GM12891 (cell line): ENCODE measurements around the gene SYNPO2. TPM values are rescaled to one million over a fixed set of nuclear protein-coding genes. Genes with fewer than 3 reads are reported as not detected.

Experiments used
- DNase-seq: peaks from one replicate; pipeline ENCODE4 v3.0.0; 2011; ENCODE audit warnings: low spot score; ENCODE audit not compliant: insufficient read length
- FAIRE-seq: peaks from 2 replicates; lab custom pipeline; 2011; peaks lifted over from hg19 to GRCh38; lab: Jason Lieb, UNC
- PAX5 ChIP-seq: IDR thresholded peaks from 2 replicates; pipeline ENCODE4 v1.6.1; 2011; ENCODE audit warnings: low read length, moderate library complexity, mild to moderate bottlenecking; ENCODE audit not compliant: insufficient read depth, severe bottlenecking
- POLR2A ChIP-seq: IDR thresholded peaks from 2 replicates; pipeline ENCODE4 v1.6.1; 2011; ENCODE audit warnings: low read depth, low read length, control low read depth
- POLR2AphosphoS5 ChIP-seq: IDR thresholded peaks from 2 replicates; pipeline ENCODE4 v1.6.1; 2011; ENCODE audit warnings: low read depth, low read length, control low read depth
- POU2F2 ChIP-seq: IDR thresholded peaks from 2 replicates; pipeline ENCODE4 v1.6.1; 2011; ENCODE audit warnings: low read depth, mild to moderate bottlenecking, control low read depth, low read length, moderate library complexity
- SPI1 ChIP-seq: IDR thresholded peaks from 2 replicates; pipeline ENCODE4 v1.6.1; 2011; ENCODE audit warnings: low read depth, low read length, control low read depth
- TAF1 ChIP-seq: IDR thresholded peaks from 2 replicates; pipeline ENCODE4 v1.6.1; 2011; ENCODE audit warnings: low read depth, low read length, control low read depth
- polyA plus RNA-seq: library from polyadenylated mRNA; unstranded; fragments of >200 nt; gene quantifications from one replicate; pipeline ENCODE4 v1.2.1, GENCODE V29; 2012; ENCODE audit warnings: low read depth, missing spikeins, inconsistent platforms; ENCODE audit not compliant: missing spikeins

SYNPO2 gene, protein sequence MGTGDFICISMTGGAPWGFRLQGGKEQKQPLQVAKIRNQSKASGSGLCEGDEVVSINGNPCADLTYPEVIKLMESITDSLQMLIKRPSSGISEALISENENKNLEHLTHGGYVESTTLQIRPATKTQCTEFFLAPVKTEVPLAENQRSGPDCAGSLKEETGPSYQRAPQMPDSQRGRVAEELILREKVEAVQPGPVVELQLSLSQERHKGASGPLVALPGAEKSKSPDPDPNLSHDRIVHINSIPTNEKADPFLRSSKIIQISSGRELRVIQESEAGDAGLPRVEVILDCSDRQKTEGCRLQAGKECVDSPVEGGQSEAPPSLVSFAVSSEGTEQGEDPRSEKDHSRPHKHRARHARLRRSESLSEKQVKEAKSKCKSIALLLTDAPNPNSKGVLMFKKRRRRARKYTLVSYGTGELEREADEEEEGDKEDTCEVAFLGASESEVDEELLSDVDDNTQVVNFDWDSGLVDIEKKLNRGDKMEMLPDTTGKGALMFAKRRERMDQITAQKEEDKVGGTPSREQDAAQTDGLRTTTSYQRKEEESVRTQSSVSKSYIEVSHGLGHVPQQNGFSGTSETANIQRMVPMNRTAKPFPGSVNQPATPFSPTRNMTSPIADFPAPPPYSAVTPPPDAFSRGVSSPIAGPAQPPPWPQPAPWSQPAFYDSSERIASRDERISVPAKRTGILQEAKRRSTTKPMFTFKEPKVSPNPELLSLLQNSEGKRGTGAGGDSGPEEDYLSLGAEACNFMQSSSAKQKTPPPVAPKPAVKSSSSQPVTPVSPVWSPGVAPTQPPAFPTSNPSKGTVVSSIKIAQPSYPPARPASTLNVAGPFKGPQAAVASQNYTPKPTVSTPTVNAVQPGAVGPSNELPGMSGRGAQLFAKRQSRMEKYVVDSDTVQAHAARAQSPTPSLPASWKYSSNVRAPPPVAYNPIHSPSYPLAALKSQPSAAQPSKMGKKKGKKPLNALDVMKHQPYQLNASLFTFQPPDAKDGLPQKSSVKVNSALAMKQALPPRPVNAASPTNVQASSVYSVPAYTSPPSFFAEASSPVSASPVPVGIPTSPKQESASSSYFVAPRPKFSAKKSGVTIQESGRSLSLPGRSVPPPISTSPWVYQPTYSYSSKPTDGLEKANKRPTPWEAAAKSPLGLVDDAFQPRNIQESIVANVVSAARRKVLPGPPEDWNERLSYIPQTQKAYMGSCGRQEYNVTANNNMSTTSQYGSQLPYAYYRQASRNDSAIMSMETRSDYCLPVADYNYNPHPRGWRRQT
- polyA plus RNA-seq = 0.13 TPM

DNA sequence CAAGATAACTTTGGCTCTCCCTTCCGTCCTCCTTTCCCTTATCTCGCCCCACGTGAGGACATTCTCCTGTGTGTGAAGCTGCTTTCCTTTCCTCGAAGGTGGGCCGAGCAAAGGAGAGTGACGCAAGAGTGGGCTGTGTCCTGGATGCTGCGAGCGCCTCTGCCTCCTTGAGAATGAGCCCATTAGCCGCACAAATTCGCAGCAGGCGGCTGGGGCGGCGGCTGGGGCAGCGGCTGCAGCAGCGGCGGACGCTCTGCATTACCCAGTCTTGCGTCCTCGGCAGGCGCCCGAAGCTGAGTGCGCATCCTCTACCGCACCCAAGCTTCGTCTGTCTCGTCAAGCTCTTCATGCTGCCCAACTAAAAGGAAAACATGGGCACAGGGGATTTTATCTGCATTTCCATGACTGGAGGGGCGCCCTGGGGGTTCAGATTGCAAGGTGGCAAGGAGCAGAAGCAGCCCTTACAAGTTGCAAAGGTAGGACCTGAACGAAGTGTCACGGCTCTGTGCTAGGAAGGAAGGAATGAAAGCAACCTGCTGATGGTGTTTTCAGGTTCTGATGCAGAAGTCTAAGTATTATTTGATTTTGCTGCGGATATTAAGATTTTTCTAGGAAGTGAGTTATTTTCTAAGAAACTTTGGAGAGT lies at the start of gene SYNPO2:
TSS of gene SYNPO2 (plus strand) at position 189 of the 646 bp plus-strand sequence. CDS start at position 372, 183 bp downstream.
- FAIRE-seq (peak; percentile 83), DNase-seq (peak; percentile 21)
- TF ChIP-seq POLR2A (no peak), SPI1 (no peak), PAX5 (no peak), POU2F2 (no peak), POLR2AphosphoS5 (no peak), TAF1 (no peak)

- TF ChIP-seq PAX5 = no peak
- no peak for TF ChIP-seq TAF1
- no peak for TF ChIP-seq POLR2AphosphoS5
- no peak for TF ChIP-seq SPI1
- no peak for TF ChIP-seq POU2F2
- no peak for TF ChIP-seq POLR2A
- FAIRE-seq = no peak
- no peak for DNase-seq
Observed at GRCh38 chr4:118839221-118839927, 49.3 kb upstream of the SYNPO2 start.

DNA sequence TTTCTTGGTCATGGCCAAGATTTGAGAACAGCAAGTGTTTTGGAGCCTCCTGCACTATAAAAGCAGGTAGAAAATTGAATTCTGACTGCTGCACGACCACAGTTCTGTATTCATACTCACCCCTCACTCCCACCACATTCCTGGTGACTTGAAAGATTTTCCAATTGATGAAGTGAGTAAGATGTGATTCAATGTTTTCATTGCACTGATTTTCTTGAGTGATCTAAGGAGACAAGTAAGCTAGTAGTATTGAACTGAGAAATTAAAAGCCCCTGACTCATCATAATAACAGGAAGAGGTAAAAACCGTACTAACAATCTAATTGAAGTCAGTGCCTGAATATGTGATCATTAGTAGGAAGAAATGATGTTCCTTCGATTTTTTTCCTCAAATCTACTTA lies 46.6 kb upstream of the SYNPO2 start:
- TF ChIP-seq TAF1 = no peak
- DNase-seq (no peak), FAIRE-seq (no peak)

DNA sequence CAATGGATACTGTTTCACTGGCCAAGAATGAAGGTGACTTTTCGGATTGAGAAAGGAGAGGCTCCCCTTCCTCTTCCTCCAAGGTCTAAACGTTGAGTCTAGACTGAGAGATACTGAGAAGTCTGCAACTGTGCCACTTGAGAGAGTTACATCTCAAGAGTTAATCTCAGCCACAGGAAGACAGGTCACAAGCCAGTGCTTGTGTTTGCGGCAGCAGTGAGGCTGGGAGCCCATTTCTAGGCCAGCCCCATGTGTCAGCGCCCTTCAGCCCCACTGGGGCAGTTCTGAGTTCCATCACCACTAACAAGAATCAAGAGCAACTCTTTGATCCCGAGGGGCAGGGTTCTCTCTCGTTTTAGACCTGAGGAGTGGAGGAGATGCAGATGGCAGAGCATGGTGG lies 45.4 kb upstream of the SYNPO2 start:
- TF ChIP-seq TAF1 (no peak), SPI1 (no peak), PAX5 (no peak), POLR2A (no peak), POLR2AphosphoS5 (no peak), POU2F2 (no peak)
- no peak for DNase-seq
- FAIRE-seq = no peak

DNA sequence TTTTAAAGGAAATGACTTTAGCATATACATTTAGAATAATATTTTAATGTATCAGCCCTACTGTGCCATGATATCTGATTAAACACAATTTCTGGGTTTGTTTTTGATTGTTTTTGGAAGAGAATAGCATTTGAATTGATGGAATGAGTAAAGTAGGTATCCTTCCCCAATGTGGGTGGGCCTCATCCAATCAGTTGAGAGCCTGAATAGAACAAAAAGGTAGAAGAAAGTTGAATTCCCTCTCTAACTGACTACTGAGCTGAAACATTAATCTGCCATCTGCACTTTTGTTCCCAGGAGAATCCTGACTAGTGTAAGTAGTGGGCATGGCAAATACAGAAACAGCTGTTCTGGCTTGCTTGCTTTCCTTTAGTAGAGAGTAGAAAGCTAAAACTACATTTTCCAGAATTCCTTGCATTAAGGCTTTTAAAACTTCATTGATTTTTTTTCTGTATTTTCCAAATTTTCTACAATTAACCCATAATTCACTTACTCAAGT lies 43.1 kb upstream of the SYNPO2 start:
- FAIRE-seq (no peak), DNase-seq (no peak)
- no peak for TF ChIP-seq SPI1
- TF ChIP-seq TAF1 = no peak
- TF ChIP-seq POLR2A = no peak
- TF ChIP-seq POU2F2 = no peak
- no peak for TF ChIP-seq PAX5
- TF ChIP-seq POLR2AphosphoS5 = no peak

GRCh38 chr4:118846979-118847378 lies 41.7 kb upstream of the SYNPO2 start:
- no peak for TF ChIP-seq TAF1
- TF ChIP-seq SPI1 = no peak
- TF ChIP-seq PAX5 = no peak
- no peak for TF ChIP-seq POLR2A
- no peak for TF ChIP-seq POU2F2
- TF ChIP-seq POLR2AphosphoS5 = no peak
- DNase-seq = no peak
- no peak for FAIRE-seq

DNA sequence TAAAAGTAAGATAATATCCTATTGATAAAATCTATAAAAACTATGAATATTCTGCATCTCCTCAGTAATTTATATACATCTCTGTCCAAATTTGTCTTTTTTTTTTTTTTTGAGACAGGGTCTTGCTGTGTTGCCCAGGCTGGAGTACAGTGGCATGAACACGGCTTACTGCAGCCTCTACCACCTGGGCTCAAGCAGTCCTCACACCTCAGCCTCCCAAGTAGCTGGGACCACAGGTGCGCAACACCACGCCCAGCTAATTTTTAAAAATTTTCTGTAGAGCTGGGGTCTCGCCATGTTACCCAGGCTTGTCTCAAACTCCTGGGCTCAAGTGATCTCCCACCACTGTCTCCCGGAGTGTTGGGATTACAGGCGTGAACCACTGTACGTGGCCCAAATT lies 40.4 kb upstream of the SYNPO2 start:
- no peak for FAIRE-seq
- TF ChIP-seq TAF1 (no peak), SPI1 (no peak), PAX5 (no peak), POU2F2 (no peak), POLR2AphosphoS5 (no peak), POLR2A (no peak)
- no peak for DNase-seq

- TF ChIP-seq TAF1 = no peak
- FAIRE-seq (no peak), DNase-seq (no peak)
Observed at GRCh38 chr4:118848901-118849300, 39.8 kb upstream of the SYNPO2 start.
